Measurements from ENCODE around the gene WRAP73.

DNA sequence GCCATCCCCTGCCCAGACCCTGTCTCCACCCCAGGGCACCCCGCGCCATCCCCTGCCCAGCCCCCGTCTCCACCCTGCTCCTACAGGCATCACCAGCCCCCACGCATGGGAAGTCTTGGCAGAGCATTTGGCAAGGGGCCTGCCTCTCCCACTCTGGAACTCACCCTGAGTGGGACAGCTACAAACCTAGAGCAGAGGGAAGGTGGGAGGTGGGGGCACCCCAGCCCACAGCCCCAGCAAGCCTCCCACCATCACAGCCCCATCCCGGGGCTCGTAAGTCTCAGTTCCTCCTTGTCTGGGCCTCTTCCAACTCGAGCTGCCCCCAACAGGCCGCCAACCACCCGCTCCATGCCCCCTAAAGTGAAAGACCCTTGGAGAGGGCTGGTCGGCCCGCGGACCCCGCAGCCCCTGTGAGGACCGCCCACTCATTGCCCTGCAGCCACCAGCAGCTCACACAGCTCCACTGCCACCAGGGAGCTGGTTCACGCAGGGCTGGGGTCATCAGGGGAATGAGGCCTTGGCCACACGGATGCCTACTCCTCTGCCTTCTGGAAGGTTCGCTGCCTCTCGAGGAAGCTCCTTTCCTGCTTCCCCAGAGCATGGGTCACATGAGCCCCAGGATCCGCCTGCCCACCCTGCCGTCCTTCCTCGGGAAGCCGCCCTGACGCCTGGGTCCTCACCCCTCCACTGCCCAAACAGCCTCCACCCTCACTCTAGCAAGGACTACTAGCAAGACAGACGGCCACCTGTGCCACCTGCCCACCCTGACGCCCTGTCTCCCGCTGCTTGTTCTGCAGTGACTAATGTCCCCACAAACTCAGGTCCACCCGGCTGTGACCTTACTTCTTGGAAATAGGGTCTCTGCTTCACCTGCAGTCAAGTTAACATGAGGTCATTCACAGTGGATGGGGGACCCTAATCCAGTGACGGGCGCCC, 53.0 kb downstream of the WRAP73 start:
- TF ChIP-seq, protein P1, sequence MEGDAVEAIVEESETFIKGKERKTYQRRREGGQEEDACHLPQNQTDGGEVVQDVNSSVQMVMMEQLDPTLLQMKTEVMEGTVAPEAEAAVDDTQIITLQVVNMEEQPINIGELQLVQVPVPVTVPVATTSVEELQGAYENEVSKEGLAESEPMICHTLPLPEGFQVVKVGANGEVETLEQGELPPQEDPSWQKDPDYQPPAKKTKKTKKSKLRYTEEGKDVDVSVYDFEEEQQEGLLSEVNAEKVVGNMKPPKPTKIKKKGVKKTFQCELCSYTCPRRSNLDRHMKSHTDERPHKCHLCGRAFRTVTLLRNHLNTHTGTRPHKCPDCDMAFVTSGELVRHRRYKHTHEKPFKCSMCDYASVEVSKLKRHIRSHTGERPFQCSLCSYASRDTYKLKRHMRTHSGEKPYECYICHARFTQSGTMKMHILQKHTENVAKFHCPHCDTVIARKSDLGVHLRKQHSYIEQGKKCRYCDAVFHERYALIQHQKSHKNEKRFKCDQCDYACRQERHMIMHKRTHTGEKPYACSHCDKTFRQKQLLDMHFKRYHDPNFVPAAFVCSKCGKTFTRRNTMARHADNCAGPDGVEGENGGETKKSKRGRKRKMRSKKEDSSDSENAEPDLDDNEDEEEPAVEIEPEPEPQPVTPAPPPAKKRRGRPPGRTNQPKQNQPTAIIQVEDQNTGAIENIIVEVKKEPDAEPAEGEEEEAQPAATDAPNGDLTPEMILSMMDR (IDR thresholded peaks at IDR 0.05): no peak
- TF ChIP-seq POLR2A (IDR thresholded peaks at IDR 0.05): no peak

Measured in adrenal gland (tissue), 5 donors.